Mesothelial cell of epicardium (in vitro differentiated cells): Measurements from ENCODE around the gene POU3F2. TPM values are rescaled to one million over a fixed set of nuclear protein-coding genes. Genes with fewer than 3 reads are reported as not detected.

Experiments used
- DNase-seq, 2 experiments: peaks; one replicate each; pipeline ENCODE4 v3.0.0; 2021; ENCODE audit warnings: low spot score in 2 of 2; ENCODE audit not compliant: unreplicated experiment in 2 of 2
- H3K27ac Mint-ChIP-seq: 2 replicates; pipeline ENCODE4 v1.8.0; 2021; ENCODE audit warnings: mixed read lengths
- H3K27me3 Mint-ChIP-seq: 2 replicates; pipeline ENCODE4 v1.8.0; 2021; ENCODE audit warnings: low read depth, mixed read lengths
- H3K36me3 Mint-ChIP-seq: 2 replicates; pipeline ENCODE4 v1.8.0; 2021; ENCODE audit warnings: mixed read lengths
- H3K4me1 Mint-ChIP-seq: 2 replicates; pipeline ENCODE4 v1.8.0; 2021; ENCODE audit warnings: mixed read lengths
- H3K4me3 Mint-ChIP-seq: 2 replicates; pipeline ENCODE4 v1.8.0; 2021; ENCODE audit warnings: mild to moderate bottlenecking, moderate library complexity, mixed read lengths
- H3K9me3 Mint-ChIP-seq: 2 replicates; pipeline ENCODE4 v1.8.0; 2021; ENCODE audit warnings: mixed read lengths
- total RNA-seq: library from RNA; stranded (reverse); gene quantifications from 3 replicates; pipeline ENCODE4 v1.2.1, GENCODE V29; 2021
- TF ChIP-seq, protein P1 (sequence below): fragments of 200-600 bp; sonication (generic); IDR thresholded peaks from one replicate; pipeline ENCODE4 v1.5.0; 2021; ENCODE audit warnings: antibody characterized with exemption; ENCODE audit not compliant: unreplicated experiment

POU3F2 gene
- total RNA-seq, 1 donor from 2014 or later = not detected

DNA sequence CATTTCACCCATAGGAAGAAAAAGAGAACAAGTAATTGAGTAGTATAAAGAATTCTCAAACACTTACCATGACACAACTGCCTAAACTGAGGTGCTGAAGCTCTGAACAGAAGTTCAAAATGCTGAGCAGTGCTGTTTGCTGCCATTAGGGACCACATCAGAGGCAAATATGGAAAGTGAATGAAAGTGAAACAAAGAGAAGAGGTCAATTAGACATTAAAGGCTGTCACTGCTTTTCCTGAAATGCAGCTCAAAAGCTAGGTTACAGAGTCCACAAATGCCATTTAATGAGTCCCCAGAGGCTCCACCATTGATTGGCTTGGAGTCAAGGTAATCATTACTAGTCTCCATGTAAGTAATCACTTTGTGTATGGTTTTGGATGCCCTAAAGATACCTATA, 46.1 kb downstream of the POU3F2 start:
- TF ChIP-seq, protein P1, sequence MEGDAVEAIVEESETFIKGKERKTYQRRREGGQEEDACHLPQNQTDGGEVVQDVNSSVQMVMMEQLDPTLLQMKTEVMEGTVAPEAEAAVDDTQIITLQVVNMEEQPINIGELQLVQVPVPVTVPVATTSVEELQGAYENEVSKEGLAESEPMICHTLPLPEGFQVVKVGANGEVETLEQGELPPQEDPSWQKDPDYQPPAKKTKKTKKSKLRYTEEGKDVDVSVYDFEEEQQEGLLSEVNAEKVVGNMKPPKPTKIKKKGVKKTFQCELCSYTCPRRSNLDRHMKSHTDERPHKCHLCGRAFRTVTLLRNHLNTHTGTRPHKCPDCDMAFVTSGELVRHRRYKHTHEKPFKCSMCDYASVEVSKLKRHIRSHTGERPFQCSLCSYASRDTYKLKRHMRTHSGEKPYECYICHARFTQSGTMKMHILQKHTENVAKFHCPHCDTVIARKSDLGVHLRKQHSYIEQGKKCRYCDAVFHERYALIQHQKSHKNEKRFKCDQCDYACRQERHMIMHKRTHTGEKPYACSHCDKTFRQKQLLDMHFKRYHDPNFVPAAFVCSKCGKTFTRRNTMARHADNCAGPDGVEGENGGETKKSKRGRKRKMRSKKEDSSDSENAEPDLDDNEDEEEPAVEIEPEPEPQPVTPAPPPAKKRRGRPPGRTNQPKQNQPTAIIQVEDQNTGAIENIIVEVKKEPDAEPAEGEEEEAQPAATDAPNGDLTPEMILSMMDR = no peak
- Mint-ChIP-seq H3K4me1 (no peaks in the 10 kb centered on the region), H3K9me3 (no peaks in the 10 kb centered on the region)

DNA sequence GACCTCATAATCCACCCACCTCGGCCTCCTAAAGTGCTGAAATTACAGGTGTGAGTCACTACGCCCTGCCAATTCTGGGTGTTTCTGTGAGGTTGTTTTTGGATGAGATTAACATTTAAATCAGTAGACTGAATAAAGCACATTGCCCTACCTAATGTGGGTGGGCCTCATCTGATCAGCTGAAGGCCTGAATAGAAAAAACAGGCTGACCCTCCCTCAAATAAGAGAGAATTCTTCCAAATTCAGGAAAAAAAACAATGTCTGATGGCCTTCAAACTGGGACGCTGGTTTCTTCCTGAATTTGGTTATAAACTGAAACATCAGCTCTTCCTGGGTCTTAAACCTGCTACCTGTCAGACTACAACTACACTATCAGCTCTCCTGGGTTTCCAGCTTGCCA, 51.0 kb downstream of the POU3F2 start:
- TF ChIP-seq, protein P1 = no peak
- Mint-ChIP-seq H3K4me1 (no peaks in the 10 kb centered on the region), H3K27ac (no peak overlapping the region)

More for the DNA sequence above, 46.1 kb downstream of the POU3F2 start:
- Mint-ChIP-seq H3K27ac (no peak overlapping the region), H3K4me3 (no peak overlapping the region), H3K27me3 (no peaks in the 10 kb centered on the region), H3K36me3 (peaks cover 14% of the 10 kb centered on the region)
- no peak for DNase-seq

DNA sequence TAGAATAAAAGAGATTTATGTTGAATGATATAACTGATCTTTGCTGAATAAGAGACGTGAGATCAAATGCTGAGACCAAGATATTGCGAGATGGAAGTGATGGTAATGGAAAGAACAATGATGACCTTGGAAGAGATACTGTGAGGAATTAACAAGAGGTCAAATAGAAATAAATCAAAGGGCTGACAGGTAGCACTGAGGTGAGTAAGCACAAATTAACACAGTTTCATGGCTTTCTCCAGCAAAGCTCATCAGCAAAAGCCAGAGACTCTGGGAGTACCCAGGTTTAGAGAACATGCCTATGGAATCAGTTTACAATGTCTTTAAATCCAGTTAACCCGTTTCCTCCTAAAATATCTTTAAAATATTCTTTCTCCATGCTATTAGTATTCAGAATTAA, 53.3 kb downstream of the POU3F2 start:
- Mint-ChIP-seq H3K27me3 (no peaks in the 10 kb centered on the region), H3K27ac (no peak overlapping the region), H3K4me3 (no peak overlapping the region), H3K4me1 (no peaks in the 10 kb centered on the region), H3K9me3 (peaks cover 5% of the 10 kb centered on the region), H3K36me3 (peaks cover 21% of the 10 kb centered on the region)
- no peak for DNase-seq
- TF ChIP-seq, protein P1 = no peak

More for the DNA sequence above, 51.0 kb downstream of the POU3F2 start:
- peaks cover 5% of the 10 kb centered on the region for H3K9me3 Mint-ChIP-seq
- no peak overlapping the region for H3K4me3 Mint-ChIP-seq
- no peaks in the 10 kb centered on the region for H3K27me3 Mint-ChIP-seq
- DNase-seq = no peak
- peaks cover 19% of the 10 kb centered on the region for H3K36me3 Mint-ChIP-seq

Other genes with a start within 250 kb of the POU3F2 start
- 20.1 to 21.8 TPM (median 21.2 TPM) in 3 replicates for gene FBXL4, start 113.4 kb downstream of the POU3F2 start, total RNA-seq